HG02763 (cell line): Measurements from ENCODE around the gene MBNL3.

Source experiments
- ATAC-seq: cut with Tn5 transposase; IDR thresholded peaks from one replicate; pipeline ENCODE4 v1.9.1; 2021; ENCODE audit warnings: mild to moderate bottlenecking, moderate library complexity; ENCODE audit not compliant: unreplicated experiment

Gene MBNL3

DNA sequence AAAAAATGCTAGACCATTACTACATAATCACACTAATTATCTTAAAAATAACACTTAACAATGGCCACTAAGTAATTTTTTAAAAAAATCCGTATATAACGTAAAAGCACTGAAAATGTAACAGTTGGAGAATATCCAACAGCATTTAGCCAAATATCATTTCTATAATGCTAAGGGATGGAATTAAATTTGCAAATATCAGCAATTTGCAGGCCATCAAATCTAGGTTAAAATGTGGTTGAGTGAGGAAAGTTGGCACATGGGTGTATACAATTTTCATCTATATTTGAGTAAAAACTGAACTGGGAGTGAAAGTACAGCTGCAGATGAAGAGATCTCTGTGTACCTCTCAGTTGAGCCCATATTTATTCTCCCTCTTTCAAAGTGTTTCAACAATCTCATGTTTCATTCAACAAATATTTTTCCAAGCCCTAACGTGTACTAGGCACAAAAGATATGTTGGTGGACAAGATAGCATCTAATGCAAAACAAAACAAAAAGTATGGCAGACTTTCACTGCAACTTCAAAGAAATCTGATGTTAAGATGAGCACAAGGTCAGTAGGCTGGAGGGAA is 63.0 kb downstream of the MBNL3 start:
- ATAC-seq, result no peak

GRCh38 chrX:132423323-132423722 is 65.5 kb downstream of the MBNL3 start:
- no peak for ATAC-seq

DNA sequence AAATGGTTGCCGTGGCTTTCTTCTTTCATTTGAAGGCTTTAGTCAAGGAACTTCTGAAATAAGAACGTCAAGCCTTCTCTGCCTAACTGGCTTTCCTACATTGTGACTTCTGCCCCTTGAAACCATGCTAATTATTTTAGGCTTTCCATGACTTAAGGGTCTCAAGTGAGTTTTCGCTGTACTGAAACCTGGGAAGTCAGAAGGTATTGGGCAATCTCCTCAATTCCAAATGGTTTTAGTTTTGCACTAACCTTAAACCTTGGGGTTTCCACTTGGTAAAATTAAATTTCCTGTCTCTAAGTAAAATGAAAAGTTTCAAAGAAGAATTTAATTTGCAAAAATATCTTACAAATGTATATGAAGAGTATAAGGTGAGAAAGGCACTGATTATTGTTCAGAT is 73.8 kb downstream of the MBNL3 start:
- no peak for ATAC-seq

DNA sequence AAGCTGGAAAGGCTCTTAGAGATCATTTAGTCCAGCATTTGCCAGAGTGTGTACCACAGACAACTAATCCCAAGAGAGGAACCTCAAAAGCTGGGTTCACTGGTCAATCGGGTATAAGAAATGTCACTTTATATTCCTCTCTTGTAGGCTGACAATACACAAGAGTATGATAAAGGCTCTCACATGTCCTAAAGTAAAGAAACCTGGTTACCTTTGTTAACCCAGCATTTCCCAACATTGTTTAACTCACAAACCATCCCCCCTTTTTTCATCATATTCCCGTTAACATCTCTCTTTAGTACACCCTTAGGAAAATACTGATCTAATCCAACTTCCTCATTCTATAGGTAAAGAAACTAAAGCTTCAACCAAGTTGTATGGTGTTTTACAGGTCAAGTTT is 74.4 kb downstream of the MBNL3 start:
- ATAC-seq, result no peak

- ATAC-seq, result no peak
Observed at GRCh38 chrX:132413459-132413858, 75.4 kb downstream of the MBNL3 start.

GRCh38 chrX:132412208-132412607 is 76.6 kb downstream of the MBNL3 start:
- no peak for ATAC-seq

DNA sequence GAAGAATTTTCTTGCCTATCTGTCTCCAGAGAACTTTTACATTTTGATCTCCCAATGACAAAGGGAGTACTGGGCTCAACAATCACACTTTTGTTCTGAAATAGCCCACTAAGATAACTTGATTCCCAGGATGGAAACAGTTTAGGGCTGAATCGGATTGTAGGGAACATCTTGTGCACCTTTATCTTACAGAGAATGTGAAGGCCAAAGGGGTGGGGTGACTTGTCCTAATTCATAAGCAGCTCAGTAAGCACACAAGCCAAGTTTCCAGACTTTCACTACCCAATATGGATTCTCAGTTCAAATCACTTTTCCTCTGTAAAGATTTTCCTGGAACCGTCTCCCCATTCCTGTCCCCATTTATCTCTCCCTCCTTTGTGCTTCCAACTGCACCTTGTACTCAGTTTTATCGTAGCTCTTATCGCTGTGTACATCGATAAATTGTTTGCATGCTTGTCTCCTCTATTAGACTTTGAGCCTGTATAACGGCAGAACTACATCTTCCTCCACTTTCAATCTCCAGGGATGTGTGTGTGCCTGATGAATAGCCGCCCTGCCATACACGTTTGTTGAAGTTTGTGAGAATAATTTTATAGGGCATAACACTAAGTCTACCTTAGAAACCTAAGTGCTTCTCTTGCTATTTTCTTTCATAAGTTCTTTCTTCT is 77.4 kb downstream of the MBNL3 start:
- ATAC-seq, result no peak

- ATAC-seq, result no peak
Observed at GRCh38 chrX:132409780-132410556, 78.9 kb downstream of the MBNL3 start.

- no peak for ATAC-seq
Observed at GRCh38 chrX:132407691-132408090, 81.1 kb downstream of the MBNL3 start.

- no peak for ATAC-seq
Observed at GRCh38 chrX:132406106-132406505, 82.7 kb downstream of the MBNL3 start.

DNA sequence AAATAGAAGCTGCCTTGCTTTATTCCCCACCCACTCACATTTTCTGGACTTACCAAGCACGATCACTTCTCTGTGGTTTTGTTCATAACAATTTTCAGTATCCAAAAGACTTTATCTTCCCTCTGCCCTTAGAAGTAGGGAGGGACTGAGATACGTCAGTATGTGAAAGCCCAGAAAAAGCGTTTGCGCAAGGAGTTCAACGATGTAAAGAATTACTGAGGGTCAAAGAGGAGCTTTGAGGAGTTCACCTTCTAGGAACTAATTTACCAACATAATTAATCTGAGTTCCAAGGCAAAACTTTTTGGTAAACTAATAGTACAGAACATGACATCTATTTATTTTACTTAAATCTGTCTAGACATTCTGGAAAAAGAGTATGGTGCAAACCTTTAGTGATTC is 84.6 kb downstream of the MBNL3 start:
- no peak for ATAC-seq

- no peak for ATAC-seq
Observed at GRCh38 chrX:132401935-132402334, 86.9 kb downstream of the MBNL3 start.

GRCh38 chrX:132400706-132401105 is 88.1 kb downstream of the MBNL3 start:
- ATAC-seq, result no peak

DNA sequence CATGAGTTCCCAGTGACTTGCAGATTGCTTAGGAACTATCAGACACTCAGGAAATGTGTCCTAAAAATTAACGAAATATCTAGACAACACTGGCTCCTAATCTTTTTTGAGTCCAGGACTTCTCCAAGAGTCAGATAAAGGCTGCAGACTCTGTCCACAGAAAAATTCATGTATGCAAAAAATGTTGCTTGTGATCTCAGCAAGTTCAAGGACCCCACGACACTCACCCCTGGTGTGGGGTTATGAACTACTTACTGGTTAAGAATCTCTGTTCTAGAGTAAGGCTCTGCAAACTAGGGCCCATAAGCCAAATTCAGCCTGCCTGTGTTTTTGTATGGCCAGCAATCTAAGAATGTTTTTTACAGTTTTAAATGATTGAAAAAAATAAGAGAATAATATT is 93.2 kb downstream of the MBNL3 start:
- no peak for ATAC-seq

GRCh38 chrX:132395026-132395425 is 93.8 kb downstream of the MBNL3 start:
- no peak for ATAC-seq

DNA sequence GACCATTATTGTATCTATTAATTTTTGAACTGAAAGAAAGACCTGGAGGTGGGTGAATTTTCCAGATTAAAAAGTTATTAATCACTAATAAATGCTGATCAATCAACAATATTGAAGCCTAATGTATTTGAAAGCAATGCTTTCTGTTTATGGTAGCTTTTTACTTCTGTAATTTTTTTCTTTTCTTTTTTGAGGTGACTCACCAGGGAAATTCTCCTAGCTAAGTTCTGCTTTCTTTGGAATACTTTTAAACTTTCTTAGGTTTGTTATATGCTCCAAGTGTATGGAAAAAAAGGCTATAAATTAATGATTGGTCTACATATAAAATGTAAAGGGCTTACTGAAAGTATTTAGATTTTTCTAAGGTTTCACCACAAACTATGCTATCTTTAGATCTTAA is 94.2 kb downstream of the MBNL3 start:
- no peak for ATAC-seq

DNA sequence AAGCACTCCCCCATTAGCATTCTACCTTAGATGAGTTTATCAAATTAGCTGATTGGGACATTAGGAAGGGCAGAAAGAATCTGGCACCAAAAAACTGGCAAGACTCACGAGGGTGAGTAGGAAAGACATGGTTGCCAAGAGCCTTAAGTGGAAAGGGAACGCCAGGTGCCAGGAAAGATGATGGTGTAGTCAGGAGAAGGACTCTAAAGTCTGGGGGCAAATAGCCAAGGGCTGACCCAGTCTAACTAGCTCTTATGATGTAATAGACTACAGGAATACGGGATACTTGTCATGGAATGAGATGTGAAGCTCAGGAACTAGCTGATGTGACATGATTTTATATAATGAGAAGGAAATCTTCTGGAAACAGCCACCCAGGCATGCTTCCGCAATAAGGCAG is 94.8 kb downstream of the MBNL3 start:
- no peak for ATAC-seq

- no peak for ATAC-seq
Observed at GRCh38 chrX:132393485-132393884, 95.4 kb downstream of the MBNL3 start.

GRCh38 chrX:132393085-132393484 is 95.8 kb downstream of the MBNL3 start:
- no peak for ATAC-seq

DNA sequence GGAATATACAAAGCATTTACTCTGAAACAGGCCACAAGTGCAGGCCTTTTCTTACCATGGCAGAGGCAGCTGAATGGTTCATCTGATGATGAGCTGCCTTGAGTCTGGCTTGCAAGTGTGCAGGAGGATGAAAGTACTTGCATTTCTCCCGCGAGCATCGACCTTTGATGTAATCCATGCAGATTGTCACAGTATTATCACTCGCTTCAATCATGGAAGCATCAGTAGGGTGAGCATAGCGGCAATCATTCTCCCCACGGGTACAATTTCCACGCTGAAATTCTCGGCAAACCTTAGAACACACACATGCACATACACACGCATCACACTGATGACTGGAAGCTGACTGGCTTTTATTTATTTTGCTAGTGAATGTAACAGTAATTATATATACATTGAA is 98.0 kb downstream of the MBNL3 start:
- no peak for ATAC-seq

GRCh38 chrX:132389480-132389879 is 99.4 kb downstream of the MBNL3 start:
- no peak for ATAC-seq

- no peak for ATAC-seq
Observed at GRCh38 chrX:132388371-132388770, 100.5 kb downstream of the MBNL3 start.
